Measurements from ENCODE around the gene TMEFF2.

DNA sequence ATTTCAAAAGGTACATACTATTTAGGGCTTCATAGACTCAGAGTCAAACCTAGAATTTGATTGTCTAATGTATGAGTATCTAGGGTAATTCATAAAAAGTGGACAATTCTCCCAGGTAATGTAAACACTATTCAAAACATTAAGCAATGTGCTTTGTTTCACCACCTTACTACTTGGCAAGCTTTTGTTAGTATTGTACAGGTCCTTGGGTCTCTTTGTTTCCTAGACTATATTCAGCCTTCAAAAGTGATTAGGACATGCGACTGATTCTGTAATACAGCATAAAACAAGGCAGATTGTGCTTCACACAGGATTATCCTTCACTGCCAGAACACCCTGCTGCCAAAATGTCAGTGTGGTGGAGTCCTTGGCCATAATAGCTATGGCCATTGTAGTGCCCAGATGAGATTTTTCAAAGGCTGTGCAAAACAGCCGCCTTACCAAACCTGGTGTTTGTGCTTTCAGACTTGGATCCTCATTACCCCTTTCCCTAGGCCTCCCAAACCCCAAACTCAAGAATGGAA is 257.8 kb downstream of the TMEFF2 start:
- TF ChIP-seq, protein P1, sequence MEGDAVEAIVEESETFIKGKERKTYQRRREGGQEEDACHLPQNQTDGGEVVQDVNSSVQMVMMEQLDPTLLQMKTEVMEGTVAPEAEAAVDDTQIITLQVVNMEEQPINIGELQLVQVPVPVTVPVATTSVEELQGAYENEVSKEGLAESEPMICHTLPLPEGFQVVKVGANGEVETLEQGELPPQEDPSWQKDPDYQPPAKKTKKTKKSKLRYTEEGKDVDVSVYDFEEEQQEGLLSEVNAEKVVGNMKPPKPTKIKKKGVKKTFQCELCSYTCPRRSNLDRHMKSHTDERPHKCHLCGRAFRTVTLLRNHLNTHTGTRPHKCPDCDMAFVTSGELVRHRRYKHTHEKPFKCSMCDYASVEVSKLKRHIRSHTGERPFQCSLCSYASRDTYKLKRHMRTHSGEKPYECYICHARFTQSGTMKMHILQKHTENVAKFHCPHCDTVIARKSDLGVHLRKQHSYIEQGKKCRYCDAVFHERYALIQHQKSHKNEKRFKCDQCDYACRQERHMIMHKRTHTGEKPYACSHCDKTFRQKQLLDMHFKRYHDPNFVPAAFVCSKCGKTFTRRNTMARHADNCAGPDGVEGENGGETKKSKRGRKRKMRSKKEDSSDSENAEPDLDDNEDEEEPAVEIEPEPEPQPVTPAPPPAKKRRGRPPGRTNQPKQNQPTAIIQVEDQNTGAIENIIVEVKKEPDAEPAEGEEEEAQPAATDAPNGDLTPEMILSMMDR (IDR thresholded peaks at IDR 0.05), result no peak
- TF ChIP-seq POLR2A (IDR thresholded peaks at IDR 0.05), result no peak
